DOHH2 (cell line): ENCODE data around the gene CSRNP3.

Experiments
- CTCF ChIP-seq: fragments of 200-600 bp; sonication (generic); IDR thresholded peaks from one replicate; pipeline ENCODE4 v1.5.1; 2014; ENCODE audit warnings: antibody characterized with exemption, mild to moderate bottlenecking, low read depth, low read length; ENCODE audit not compliant: poor library complexity, severe bottlenecking
- EZH2phosphoT487 ChIP-seq: fragments of 200-600 bp; sonication (generic); IDR thresholded peaks from 2 replicates; pipeline ENCODE4 v1.6.1; 2017; ENCODE audit warnings: borderline replicate concordance, mild to moderate bottlenecking, antibody characterized with exemption, low read length, moderate library complexity, mixed read lengths

DNA sequence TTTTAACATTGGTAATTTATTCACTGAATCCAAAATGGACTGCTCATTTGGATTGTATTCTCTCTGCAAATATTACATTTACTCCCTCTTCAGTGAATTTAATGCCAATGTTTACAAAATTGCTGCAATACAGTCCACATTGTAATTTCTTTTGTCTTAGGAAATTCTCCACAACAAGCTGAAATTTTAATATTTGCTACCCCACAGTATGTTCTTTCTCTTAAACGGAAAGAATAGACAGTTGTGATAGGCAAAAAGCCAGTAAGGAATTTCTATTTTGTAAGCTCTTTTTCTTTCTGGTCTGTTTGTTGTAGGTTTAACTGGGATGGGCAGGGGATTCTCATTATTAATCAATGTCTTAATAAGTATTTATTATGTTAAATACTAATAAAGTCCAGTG lies 92.0 kb downstream of the CSRNP3 start:
- TF ChIP-seq CTCF (no peak), EZH2phosphoT487 (no peak)
